IMR-90 (cell line): Measurements from ENCODE around the gene ERC2. TPM values are rescaled to one million over a fixed set of nuclear protein-coding genes. Genes with fewer than 3 reads are reported as not detected.

Experiments used
- ATAC-seq: fragments of 200-7000 bp; cut with Tn5 transposase; 2 replicates; pipeline ENCODE4 v1.9.1; 2020; ENCODE audit warnings: low read depth, mild to moderate bottlenecking, moderate library complexity
- BruUV-seq: library from RNA; stranded (reverse); fragments of 400-500 nt; replicated peaks from 2 replicates; lab custom pipeline; 2021; lab: Mats Ljungman, UMichigan
- CTCF ChIA-PET: fragments of 300-600 bp; formaldehyde crosslinking; extraction: SDS; loops from one replicate; lab custom pipeline; 2021; ENCODE audit warnings: antibody characterized with exemption; lab: Yijun Ruan, JAX
- POLR2A ChIA-PET: fragments of 300-600 bp; sonication (Branson Sonifier 250); formaldehyde crosslinking; loops from one replicate; lab custom pipeline; 2022; ENCODE audit warnings: antibody characterized with exemption; ENCODE audit not compliant: unreplicated experiment; lab: Charles Lee
- DNase-seq: peaks from one replicate; pipeline ENCODE4 v3.0.0; 2013
- H2AFZ ChIP-seq: replicated peaks from 2 replicates; pipeline ENCODE3; 2013; ENCODE audit warnings: low read length, mild to moderate bottlenecking; ENCODE audit not compliant: poor library complexity
- H2AK5ac ChIP-seq: 2 replicates; pipeline ENCODE4 v1.6.1; 2013; ENCODE audit warnings: low read depth, low read length, inconsistent platforms
- H2AK9ac ChIP-seq: replicated peaks from 2 replicates; pipeline ENCODE3; 2013; ENCODE audit warnings: mild to moderate bottlenecking, low read depth, low read length, moderate library complexity; ENCODE audit not compliant: poor library complexity
- H2BK120ac ChIP-seq: 2 replicates; pipeline ENCODE4 v1.6.1; 2013; ENCODE audit warnings: low read depth, low read length, inconsistent platforms
- H2BK15ac ChIP-seq: 3 replicates; pipeline ENCODE4 v1.6.1; 2013; ENCODE audit warnings: low read depth, low read length, inconsistent platforms
- H2BK20ac ChIP-seq: 2 replicates; pipeline ENCODE4 v1.6.1; 2013; ENCODE audit warnings: low read depth, mild to moderate bottlenecking, inconsistent platforms, low read length, moderate library complexity
- H2BK5ac ChIP-seq: 2 replicates; pipeline ENCODE4 v1.6.1; 2013; ENCODE audit warnings: mild to moderate bottlenecking, low read depth, low read length, inconsistent platforms; ENCODE audit not compliant: poor library complexity, severe bottlenecking
- H3K14ac ChIP-seq: replicated peaks from 2 replicates; pipeline ENCODE4 v1.6.1; 2013; ENCODE audit warnings: low read depth, low read length, inconsistent platforms
- H3K18ac ChIP-seq: 2 replicates; pipeline ENCODE4 v1.6.1; 2013; ENCODE audit warnings: low read depth, low read length, control low read depth
- H3K23ac ChIP-seq: 2 replicates; pipeline ENCODE4 v1.6.1; 2013; ENCODE audit warnings: low read depth, low read length, inconsistent platforms
- H3K27ac ChIP-seq: 2 replicates; pipeline ENCODE4 v1.5.1; 2013; ENCODE audit warnings: mild to moderate bottlenecking, control low read depth, low read length; ENCODE audit not compliant: insufficient read depth
- H3K27me3 ChIP-seq: 2 replicates; pipeline ENCODE4 v1.6.1; 2013; ENCODE audit warnings: low read length; ENCODE audit not compliant: control insufficient read depth, insufficient read depth
- H3K36me3 ChIP-seq: 2 replicates; pipeline ENCODE4 v1.6.1; 2013; ENCODE audit warnings: low read length, mixed read lengths; ENCODE audit not compliant: control insufficient read depth, insufficient read depth
- H3K4ac ChIP-seq: 2 replicates; pipeline ENCODE4 v1.6.1; 2013; ENCODE audit warnings: low read depth, low read length, inconsistent platforms
- H3K4me1 ChIP-seq: 2 replicates; pipeline ENCODE4 v1.6.1; 2013; ENCODE audit warnings: low read length, mixed read lengths; ENCODE audit not compliant: control insufficient read depth, insufficient read depth
- H3K4me2 ChIP-seq: 2 replicates; pipeline ENCODE4 v1.6.1; 2013; ENCODE audit warnings: low read depth, mild to moderate bottlenecking, control low read depth, low read length, moderate library complexity
- H3K4me3 ChIP-seq: 2 replicates; pipeline ENCODE4 v1.5.1; 2013; ENCODE audit warnings: low read depth, mild to moderate bottlenecking, control low read depth, low read length, moderate library complexity; ENCODE audit not compliant: insufficient read depth
- H3K56ac ChIP-seq: 2 replicates; pipeline ENCODE4 v1.6.1; 2013; ENCODE audit warnings: low read length, inconsistent platforms; ENCODE audit not compliant: insufficient read depth; ENCODE audit errors: extremely low read depth
- H3K79me1 ChIP-seq, 2 experiments: 2 replicates each; pipeline ENCODE4 v1.6.1; 2013; ENCODE audit warnings: low read length in 2 of 2, inconsistent platforms in 1 of 2, low read depth in 1 of 2
- H3K9ac ChIP-seq: 2 replicates; pipeline ENCODE4 v1.6.1; 2013; ENCODE audit warnings: low read depth, low read length, control low read depth
- H3K9me1 ChIP-seq: 2 replicates; pipeline ENCODE4 v1.6.1; 2013; ENCODE audit warnings: low read length, inconsistent platforms; ENCODE audit not compliant: insufficient read depth
- H3K9me3 ChIP-seq: 2 replicates; pipeline ENCODE4 v1.6.1; 2013; ENCODE audit warnings: low read length; ENCODE audit not compliant: control insufficient read depth, insufficient read depth
- H4K20me1 ChIP-seq: 2 replicates; pipeline ENCODE4 v1.6.1; 2013; ENCODE audit warnings: low read length, inconsistent platforms; ENCODE audit not compliant: insufficient read depth
- H4K5ac ChIP-seq: 2 replicates; pipeline ENCODE4 v1.6.1; 2013; ENCODE audit warnings: mild to moderate bottlenecking, low read depth, low read length, control low read depth
- H4K8ac ChIP-seq, 2 experiments: 2 replicates each; pipeline ENCODE4 v1.6.1; 2013; ENCODE audit warnings: low read depth in 2 of 2, low read length in 2 of 2, control low read depth in 1 of 2, inconsistent platforms in 1 of 2
- H4K91ac ChIP-seq: 2 replicates; pipeline ENCODE4 v1.6.1; 2013; ENCODE audit warnings: low read depth, low read length, inconsistent platforms; ENCODE audit not compliant: insufficient read depth
- BHLHE40 ChIP-seq: fragments of 150-350 bp; IDR thresholded peaks from 2 replicates; pipeline ENCODE4 v1.6.1; 2016; ENCODE audit warnings: mild to moderate bottlenecking, low read depth, low read length
- CEBPB ChIP-seq: IDR thresholded peaks from 2 replicates; pipeline ENCODE4 v1.6.1; 2012; ENCODE audit warnings: low read depth, low read length, improper control_type of control experiment
- CTCF ChIP-seq: conservative IDR thresholded peaks from 2 replicates; pipeline ENCODE4 v1.5.1; 2012; ENCODE audit warnings: mild to moderate bottlenecking, low read depth, low read length, improper control_type of control experiment
- ELK1 ChIP-seq: fragments of 150-350 bp; IDR thresholded peaks from 2 replicates; pipeline ENCODE4 v1.6.1; 2016; ENCODE audit warnings: low read depth, mild to moderate bottlenecking, low read length, moderate library complexity, borderline replicate concordance
- MXI1 ChIP-seq: IDR thresholded peaks from 2 replicates; pipeline ENCODE4 v1.6.1; 2012; ENCODE audit warnings: low read depth, mild to moderate bottlenecking, low read length, moderate library complexity, borderline replicate concordance
- NFE2L2 ChIP-seq: fragments of 150-350 bp; IDR thresholded peaks from 2 replicates; pipeline ENCODE4 v1.6.1; 2016; ENCODE audit warnings: low read depth, mild to moderate bottlenecking, low read length
- RAD21 ChIP-seq: IDR thresholded peaks from 2 replicates; pipeline ENCODE4 v1.6.1; 2012; ENCODE audit warnings: low read length, improper control_type of control experiment
- WGBS, 2 experiments: methylation state at CpG; one replicate each; pipeline versions ENCODE4 v1.1.5 to v1.1.7; 2013; ENCODE audit warnings: missing lambda C conversion rate in 2 of 2; ENCODE audit not compliant: insufficient read length in 1 of 2; ENCODE audit errors: extremely low coverage in 2 of 2; 5-methylcytosine and 5-hydroxymethylcytosine counted together
- dilution Hi-C: fragments of 300-500 bp; cut with HindIII; formaldehyde crosslinking; loops from one replicate; pipeline ENCODE4 v1.14.3; 2018; ENCODE audit warnings: low sequenced_read_pairs; ENCODE audit not compliant: unreplicated experiment
- in situ Hi-C: fragments of 300-500 bp; cut with MboI; formaldehyde crosslinking; loops from 3 replicates; pipeline ENCODE4 v1.14.3; 2019; ENCODE audit warnings: low sequenced_read_pairs, inconsistent platforms, mixed read lengths
- intact Hi-C: fragments of 100-400 bp; cut with micrococcal nuclease; formaldehyde crosslinking; loops from 2 replicates; pipeline ENCODE4 v1.10.0; 2022
- polyA plus RNA-seq, 3 experiments: library from polyadenylated mRNA; depleted of rRNA; stranded (reverse); fragments of >200 nt; gene quantifications; 2 replicates each; pipeline ENCODE4 v1.2.3, GENCODE V29; 2012; ENCODE audit warnings: low replicate concordance in 1 of 3
- total RNA-seq: library from RNA; depleted of rRNA; stranded (reverse); fragments of >200 nt; gene quantifications from 2 replicates; pipeline ENCODE4 v1.2.3, GENCODE V29; 2012

Gene ERC2
- total and polyA plus RNA-seq, 2 of the 4 experiments (the other 2 are of a cell fraction), result 0.17 to 0.18 TPM

GRCh38 chr3:56302417-56302816 lies 165.8 kb downstream of the ERC2 start:
- intact Hi-C loops (loop anchor here (5.0 kb wide), 1 partner anchor 1870 kb away; no protein-coding TSS in a partner anchor), dilution Hi-C loops (no loop called here), in situ Hi-C loops (no loop called here)
- Histone ChIP-seq H3K14ac (no peak overlapping the region), H3K36me3 (no peaks in the 10 kb centered on the region), H3K4me1 (no peaks in the 10 kb centered on the region), H3K4me3 (no peak overlapping the region), H2AFZ (no peak overlapping the region), H4K91ac (no peak overlapping the region), H3K9ac (no peak overlapping the region), H2BK120ac (no peak overlapping the region), H4K8ac (no peak overlapping the region), H3K27me3 (no peaks in the 10 kb centered on the region), H3K18ac (no peak overlapping the region), H4K20me1 (no peaks in the 10 kb centered on the region), H2AK5ac (no peak overlapping the region), H3K4me2 (no peak overlapping the region), H3K23ac (no peak overlapping the region), H4K5ac (no peak overlapping the region), H3K4ac (no peak overlapping the region), H3K27ac (no peak overlapping the region), H2BK20ac (no peak overlapping the region), H3K79me1 (no peaks in the 10 kb centered on the region), H2BK5ac (no peak overlapping the region), H3K9me1 (no peaks in the 10 kb centered on the region), H2AK9ac (no peak overlapping the region), H2BK15ac (no peak overlapping the region), H3K9me3 (no peaks in the 10 kb centered on the region), H3K56ac (no peak overlapping the region)
- TF ChIP-seq CEBPB (no peak), NFE2L2 (no peak), RAD21 (no peak), CTCF (0 out of 2 replicates have a peak, but pooled peaks have one; percentile 1), BHLHE40 (no peak), MXI1 (no peak), ELK1 (no peak)
- no TSS peak for BruUV-seq
- DNase-seq, result no peak
- no peak for ATAC-seq
- POLR2A ChIA-PET, result no interaction called here
- 100% methylated on average over 1 of the region's 2 CpGs; no CpG with 5 or more reads in 1 of the 2 experiments for WGBS, 2 experiments
- CTCF ChIA-PET, result no interaction called here
